ENCODE results near the gene ELP2. TPM values are rescaled to one million over a fixed set of nuclear protein-coding genes. Genes with fewer than 3 reads are reported as not detected.

The ELP2 gene
- total and polyA plus RNA-seq, 2 of the 8 experiments (the other 6 are each of a cell fraction or from before 2014, with no cell fraction given) = 55.8 to 165 TPM

DNA sequence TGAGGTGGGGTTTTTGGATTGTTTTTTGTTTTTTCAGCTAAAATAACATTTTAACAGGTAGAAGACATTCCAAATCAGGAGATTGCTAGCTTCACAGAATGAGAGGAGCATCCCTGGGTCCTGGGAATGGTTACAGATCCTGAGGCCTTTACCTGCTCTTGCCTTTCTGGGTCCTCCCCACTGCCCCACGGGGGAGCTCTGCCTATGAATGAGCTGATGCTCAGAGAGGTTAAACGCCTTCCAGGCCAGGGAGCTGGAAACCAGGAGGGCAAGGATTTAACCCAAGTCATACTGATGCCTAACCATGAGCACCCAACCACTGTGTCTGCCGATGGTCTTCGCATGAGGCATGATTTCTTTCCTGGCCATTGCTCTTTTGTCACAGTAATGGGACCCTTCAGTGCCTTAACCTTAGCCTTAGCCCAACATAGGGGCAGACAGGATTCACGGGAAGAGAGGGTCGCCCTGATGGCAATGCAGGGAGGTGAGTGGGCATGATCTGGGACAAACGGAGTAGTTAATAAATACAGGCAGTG, 73.7 kb downstream of the ELP2 start:
- Histone ChIP-seq H2BK12ac (ENCODE audit: low read depth, low read length) (no peak overlapping the region), H3K36me3 (ENCODE audit: control insufficient read depth in 2 of 4, insufficient read depth in 4 of 4, low read length in 3 of 4) (peaks cover 0 to 5% (median 0%) of the 10 kb centered on the region in 4 experiments; a peak in 3 of 8 replicates), H4K20me1 (replicated peaks in 1 of 2; ENCODE audit: control insufficient read depth in 1 of 2, insufficient read depth in 2 of 2, low read length in 2 of 2) (peaks cover 0 to 2% of the 10 kb centered on the region in 2 experiments), H2BK120ac (replicated peaks; ENCODE audit: low read depth, low read length) (no peak overlapping the region), H3K23ac (ENCODE audit: insufficient read length) (no peak overlapping the region), H3K27me3 (replicated peaks in 1 of 4; ENCODE audit: control insufficient read depth in 3 of 4, extremely low read depth in 1 of 4, insufficient read depth in 3 of 4, low read length in 3 of 4) (no peaks in the 10 kb centered on the region), H3K4ac (replicated peaks; ENCODE audit: insufficient read length, low read depth, low read length) (peak overlapping the region; percentile 39), H2BK15ac (ENCODE audit: low read length) (no peak overlapping the region), H3K79me1 (ENCODE audit: low read depth, low read length) (no peaks in the 10 kb centered on the region), H3K18ac (ENCODE audit: extremely low read depth, low read length) (no peak overlapping the region), H2BK5ac (ENCODE audit: low read depth, low read length) (no peak overlapping the region), H3K23me2 (ENCODE audit: low read depth, low read length) (no peaks in the 10 kb centered on the region), H2AK5ac (ENCODE audit: low read depth, low read length) (no peak overlapping the region), H4K5ac (ENCODE audit: insufficient read length, low read depth, low read length) (no peak overlapping the region), H3K79me2 (ENCODE audit: control insufficient read depth in 1 of 2, insufficient read depth in 2 of 2, low read length in 2 of 2) (no peaks in the 10 kb centered on the region), H3K14ac (ENCODE audit: insufficient read length) (no peak overlapping the region), H2BK20ac (ENCODE audit: low read length) (no peak overlapping the region), H3K9me3 (ENCODE audit: insufficient read depth in 2 of 2, low read depth in 1 of 2, low read length in 1 of 2) (no peaks in the 10 kb centered on the region), H3K4me1 (replicated peaks in 1 of 4; ENCODE audit: control insufficient read depth in 3 of 4, insufficient read depth in 4 of 4, low read length in 3 of 4) (no peaks in the 10 kb centered on the region), H2AFZ (ENCODE audit: low read length) (no peak overlapping the region), H4K8ac (ENCODE audit: extremely low read depth, insufficient read depth, low read length) (no peak overlapping the region), H4K91ac (replicated peaks; ENCODE audit: insufficient read length, low read length) (no peak overlapping the region), H3K4me3 (ENCODE audit: extremely low read depth in 1 of 4, insufficient read depth in 2 of 4, low read depth in 3 of 4, low read length in 4 of 4) (no peak overlapping the region), H3K9ac (replicated peaks in 1 of 4; ENCODE audit: extremely low read depth in 1 of 4, low read depth in 3 of 4, low read length in 3 of 4) (no peak overlapping the region), H3K27ac (ENCODE audit: low read depth, low read length) (no peak overlapping the region), H3K56ac (replicated peaks; ENCODE audit: insufficient read length, low read depth, low read length) (no peak overlapping the region), H3K4me2 (ENCODE audit: insufficient read depth in 1 of 2, low read depth in 2 of 2, low read length in 2 of 2) (no peak overlapping the region)
- ChIA-PET CTCF (ENCODE audit: partially characterized antibody) (interaction anchor here (0.8 to 1.6 kb wide), 7 partner anchors 8 to 81 kb away, joined by 3 to 5 read pairs (median 3); no protein-coding TSS in a partner anchor), POLR2A (ENCODE audit: partially characterized antibody) (interaction anchor here (1.3 to 1.6 kb wide), 2 partner anchors 11 to 15 kb away, joined by 4 to 7 read pairs; no protein-coding TSS in a partner anchor)
- no peak for DNase-seq (ENCODE audit: low read depth in 1 of 2, low spot score in 2 of 2)
- no peak for FAIRE-seq
- 76% methylated on average over 7 of the region's 7 CpGs; no CpG with 5 or more reads in 1 of the 2 experiments for WGBS, 2 experiments (ENCODE audit: extremely low coverage in 1 of 2, insufficient coverage in 1 of 2, insufficient read length in 1 of 2, insufficient replicate concordance in 2 of 2, low coverage in 1 of 2, low lambda C conversion rate in 2 of 2, missing lambda C conversion rate in 1 of 2)
- TF ChIP-seq PHF8 (conservative IDR thresholded peaks at IDR 0.05; ENCODE audit: low read depth, low read length) (no peak), ATF2 (IDR thresholded peaks at IDR 0.05; ENCODE audit: low read length) (no peak), TEAD4 (IDR thresholded peaks at IDR 0.05; ENCODE audit: low read depth, low read length) (no peak), RAD21 (IDR thresholded peaks at IDR 0.05 in 1 of 2, conservative IDR thresholded peaks at IDR 0.05 in 1 of 2; ENCODE audit: low read depth in 2 of 2, low read length in 2 of 2) (peak in 1 of 2 experiments; percentile 2; a peak in 1 of 4 replicates), SP2 (IDR thresholded peaks at IDR 0.05; ENCODE audit: low read length) (no peak), RXRA (IDR thresholded peaks at IDR 0.05; ENCODE audit: insufficient read depth, low read depth, low read length) (no peak)
